Endometrium (tissue), 2 donors: ENCODE data around the gene FILIP1L.

ENCODE experiments used
- FAIRE-seq: peaks from 2 replicates; lab custom pipeline; 2012; peaks lifted over from hg19 to GRCh38; lab: Jason Lieb, UNC
- donor health status: control.
- donor health status: control.

FILIP1L gene

GRCh38 chr3:100008081-100008698, 106.1 kb downstream of the FILIP1L start:
- FAIRE-seq, result no peak

GRCh38 chr3:100007313-100007712, 107.0 kb downstream of the FILIP1L start:
- no peak for FAIRE-seq

GRCh38 chr3:100006570-100007271, 107.6 kb downstream of the FILIP1L start:
- FAIRE-seq, result peak; percentile 85

GRCh38 chr3:100005665-100006393, 108.5 kb downstream of the FILIP1L start:
- no peak for FAIRE-seq

GRCh38 chr3:100004931-100005330, 109.4 kb downstream of the FILIP1L start:
- FAIRE-seq, result no peak

- FAIRE-seq, result no peak
Measured at GRCh38 chr3:100003609-100004503, 110.4 kb downstream of the FILIP1L start.

GRCh38 chr3:100002599-100003350, 111.5 kb downstream of the FILIP1L start:
- no peak for FAIRE-seq

- no peak for FAIRE-seq
Measured at GRCh38 chr3:100001526-100002270, 112.6 kb downstream of the FILIP1L start.

GRCh38 chr3:100001083-100001482, 113.2 kb downstream of the FILIP1L start:
- FAIRE-seq, result no peak

GRCh38 chr3:99999536-99999935, 114.8 kb downstream of the FILIP1L start:
- FAIRE-seq, result no peak

- no peak for FAIRE-seq
Measured at GRCh38 chr3:99997293-99997692, 117.0 kb downstream of the FILIP1L start.

- no peak for FAIRE-seq
Measured at GRCh38 chr3:99990179-99990578, 124.1 kb downstream of the FILIP1L start.

GRCh38 chr3:99984668-99985067, 129.6 kb downstream of the FILIP1L start:
- no peak for FAIRE-seq

GRCh38 chr3:99984139-99984538, 130.2 kb downstream of the FILIP1L start:
- no peak for FAIRE-seq

- no peak for FAIRE-seq
Measured at GRCh38 chr3:99982650-99983049, 131.7 kb downstream of the FILIP1L start.

- FAIRE-seq, result no peak
Measured at GRCh38 chr3:99981138-99981537, 133.2 kb downstream of the FILIP1L start.

GRCh38 chr3:99980606-99981005, 133.7 kb downstream of the FILIP1L start:
- no peak for FAIRE-seq

- FAIRE-seq, result no peak
Measured at GRCh38 chr3:99978221-99978620, 136.1 kb downstream of the FILIP1L start.

- FAIRE-seq, result no peak
Measured at GRCh38 chr3:99976584-99976983, 137.7 kb downstream of the FILIP1L start.

- FAIRE-seq, result no peak
Measured at GRCh38 chr3:99974989-99975388, 139.3 kb downstream of the FILIP1L start.
